DMS114 treated with DMSO at 0.1 percent for 48 hours (cell line): ENCODE measurements around the gene CREG1.

Experiments
- DNase-seq: peaks from one replicate; lab custom pipeline; 2025; ENCODE audit not compliant: unreplicated experiment; lab: John Stamatoyannopoulos, UW

Gene CREG1

DNA sequence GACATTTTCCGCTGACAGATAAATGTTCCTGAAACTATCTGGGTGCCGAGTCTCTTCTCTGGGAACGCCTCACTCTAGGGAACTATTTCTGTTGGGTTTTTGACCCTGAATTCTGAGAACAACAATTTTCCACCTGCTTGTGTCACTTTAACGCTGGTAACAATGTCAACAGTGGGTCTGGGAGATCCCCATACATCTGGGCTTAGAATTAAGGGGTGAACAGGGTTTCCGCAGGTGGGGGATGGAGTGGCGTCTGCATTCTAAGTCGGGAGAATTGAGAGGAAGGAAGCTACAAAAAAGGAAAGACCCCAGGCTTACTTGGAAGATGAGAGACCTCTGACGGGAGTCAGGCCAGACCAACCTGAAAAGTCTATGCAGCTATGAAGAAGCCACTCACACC, 44.0 kb downstream of the CREG1 start:
- DNase-seq: no peak

DNA sequence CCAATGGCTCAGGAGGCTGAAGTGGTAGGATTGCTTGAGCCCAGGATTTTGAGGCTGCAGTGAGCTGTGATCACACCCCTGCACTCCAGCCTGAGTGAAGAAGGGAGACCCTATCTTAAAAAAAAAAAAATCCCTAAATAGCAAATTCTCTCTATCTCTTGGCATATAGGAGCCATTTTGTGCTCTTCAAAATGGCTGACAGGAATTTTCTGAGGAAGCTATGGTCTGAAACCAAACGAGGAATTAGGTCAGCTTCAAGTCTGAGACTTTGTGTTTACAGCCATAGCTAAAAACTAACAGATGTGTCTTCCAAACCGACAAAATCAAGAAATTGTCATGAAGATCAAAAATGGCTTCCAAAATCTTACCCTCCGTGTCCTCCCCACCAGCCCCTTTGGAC, 45.8 kb downstream of the CREG1 start:
- DNase-seq: no peak

DNA sequence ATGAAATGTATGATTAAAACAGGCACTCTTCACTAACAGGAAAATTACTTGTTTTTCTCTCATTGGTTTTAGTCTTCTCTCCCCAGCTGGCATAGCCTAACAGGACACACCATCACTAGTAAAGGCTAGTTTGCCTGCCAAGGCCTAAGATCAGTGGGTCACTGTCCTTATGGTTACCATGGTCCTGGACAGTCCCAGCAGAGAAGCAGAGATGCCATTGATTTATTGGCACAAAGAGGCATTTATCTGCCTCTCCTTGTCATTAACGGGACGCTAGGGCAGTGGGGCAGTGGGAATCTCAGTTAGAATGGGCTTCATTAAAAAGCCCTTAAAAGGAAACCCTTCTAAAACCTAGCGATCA, 49.1 kb downstream of the CREG1 start:
- no peak for DNase-seq

DNA sequence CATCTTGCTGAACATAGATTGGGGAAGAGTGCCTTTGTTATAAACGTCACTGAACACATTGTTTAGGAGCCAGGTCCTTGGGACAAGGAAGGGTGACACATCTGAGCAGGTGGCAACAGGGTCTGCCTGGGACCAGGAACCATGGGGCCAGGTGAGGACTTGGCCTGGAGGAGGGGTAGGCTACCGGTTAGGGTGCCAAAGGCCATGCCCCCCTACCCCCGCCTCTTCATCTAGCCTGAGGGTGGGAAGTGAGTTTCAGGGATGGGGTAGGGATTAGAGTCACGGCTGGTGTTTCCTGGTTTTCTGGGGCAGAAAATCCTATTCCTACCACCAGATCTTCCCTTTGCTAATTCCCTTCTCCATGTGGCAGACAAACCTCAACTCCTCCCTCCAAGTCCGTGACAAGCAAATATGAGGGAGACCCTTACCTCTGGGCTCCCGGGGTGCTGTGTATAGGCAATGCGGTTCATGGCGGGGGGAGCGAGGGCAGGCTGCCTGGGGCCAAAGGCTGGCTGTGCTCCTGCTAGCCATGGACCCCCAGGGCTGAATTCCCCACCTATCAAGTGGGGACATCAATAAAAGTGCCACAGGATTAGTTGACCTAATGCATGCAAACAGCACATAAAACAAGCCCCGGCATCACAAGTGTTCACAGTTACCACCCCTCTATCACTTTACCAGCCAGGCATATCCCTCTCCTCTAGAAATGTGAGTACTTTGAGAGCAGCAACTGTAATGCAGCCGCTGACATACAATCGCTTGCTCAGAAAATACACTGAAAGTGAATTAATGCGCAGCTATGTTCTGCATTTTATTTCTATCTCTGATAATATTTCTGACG, 49.7 kb downstream of the CREG1 start:
- no peak for DNase-seq

DNA sequence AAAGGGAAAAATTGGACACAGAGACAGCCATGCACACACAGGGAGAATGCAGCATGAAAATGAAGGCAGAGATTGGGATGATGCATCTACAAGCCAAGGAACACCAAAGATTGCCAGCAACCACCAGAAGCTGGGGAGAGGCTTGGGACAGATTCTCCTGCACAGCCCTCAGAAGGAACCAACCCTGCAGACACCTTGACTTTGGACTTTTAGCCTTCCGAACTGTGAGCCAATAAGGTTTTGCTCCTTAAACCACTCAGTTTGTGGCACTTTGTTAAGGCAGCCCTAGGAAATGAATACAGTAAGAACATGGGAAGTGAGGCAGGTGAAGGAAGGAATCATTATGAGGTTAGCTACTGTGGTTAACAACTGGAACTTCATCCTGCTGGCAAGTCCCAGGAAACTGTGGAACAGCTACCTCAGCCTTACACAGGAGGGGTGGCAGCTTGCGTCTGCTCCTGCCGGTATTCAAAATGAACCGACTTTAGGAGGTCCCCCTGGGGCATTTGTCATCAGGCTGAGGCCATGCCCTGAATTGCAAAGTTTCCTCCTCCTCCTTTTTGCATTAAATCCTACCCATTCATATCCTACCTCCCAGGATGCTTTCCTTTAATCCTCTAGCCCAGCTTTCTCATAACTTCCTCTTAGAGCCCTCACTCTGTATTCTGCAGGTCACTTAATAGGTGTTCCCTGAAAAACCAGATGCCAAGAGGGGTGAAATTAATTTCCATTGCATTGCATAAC, 50.7 kb downstream of the CREG1 start:
- DNase-seq: no peak

DNA sequence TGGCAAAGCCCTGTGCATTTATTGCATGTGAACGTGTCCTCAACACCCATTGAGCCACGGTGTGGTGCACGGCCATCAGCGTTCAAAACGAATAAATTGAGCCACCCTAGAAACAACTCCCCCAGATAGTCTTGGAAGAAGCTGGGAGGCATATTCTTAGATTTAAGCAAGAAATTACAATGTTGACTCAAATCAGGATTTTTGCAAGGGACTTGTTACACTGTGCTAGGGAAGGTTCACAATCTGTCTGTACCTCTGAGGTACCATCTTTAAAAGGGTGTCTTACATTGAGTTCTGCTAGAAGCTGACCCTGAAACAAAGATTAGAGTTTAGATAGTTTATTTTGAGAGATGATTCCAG, 51.4 kb downstream of the CREG1 start:
- no peak for DNase-seq

DNA sequence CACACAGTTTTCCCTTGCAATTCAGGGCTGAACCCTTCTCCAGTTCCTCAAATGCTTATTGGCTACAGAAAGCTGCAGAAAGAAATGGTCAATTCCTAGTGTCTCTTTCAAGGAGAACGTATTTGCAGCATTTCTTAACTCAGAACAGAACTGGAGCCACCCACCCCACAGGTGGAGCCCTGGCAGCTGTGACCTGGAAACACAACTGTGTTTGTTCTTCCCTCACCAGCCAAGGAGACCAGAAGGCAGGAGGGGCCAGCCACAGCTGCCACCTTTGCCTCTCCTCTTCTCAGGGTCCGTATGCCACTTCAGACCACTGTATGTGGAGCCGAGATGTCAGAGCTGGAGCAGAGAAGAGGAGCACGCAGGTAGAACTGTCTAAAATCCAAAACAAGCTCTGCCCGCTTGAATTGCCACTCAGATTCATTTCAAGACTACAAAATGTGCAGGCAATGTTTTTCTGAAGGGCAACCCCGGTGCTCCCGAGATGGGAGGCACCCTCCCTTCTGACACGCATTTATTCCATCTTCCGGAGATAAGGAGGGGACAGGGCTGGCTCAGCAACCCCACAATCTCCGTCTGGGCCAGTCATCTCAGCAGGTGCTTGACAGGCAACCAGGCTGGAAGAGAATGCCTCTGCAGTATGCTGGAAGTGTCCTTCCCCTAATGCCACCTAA, 51.9 kb downstream of the CREG1 start:
- DNase-seq: no peak

DNA sequence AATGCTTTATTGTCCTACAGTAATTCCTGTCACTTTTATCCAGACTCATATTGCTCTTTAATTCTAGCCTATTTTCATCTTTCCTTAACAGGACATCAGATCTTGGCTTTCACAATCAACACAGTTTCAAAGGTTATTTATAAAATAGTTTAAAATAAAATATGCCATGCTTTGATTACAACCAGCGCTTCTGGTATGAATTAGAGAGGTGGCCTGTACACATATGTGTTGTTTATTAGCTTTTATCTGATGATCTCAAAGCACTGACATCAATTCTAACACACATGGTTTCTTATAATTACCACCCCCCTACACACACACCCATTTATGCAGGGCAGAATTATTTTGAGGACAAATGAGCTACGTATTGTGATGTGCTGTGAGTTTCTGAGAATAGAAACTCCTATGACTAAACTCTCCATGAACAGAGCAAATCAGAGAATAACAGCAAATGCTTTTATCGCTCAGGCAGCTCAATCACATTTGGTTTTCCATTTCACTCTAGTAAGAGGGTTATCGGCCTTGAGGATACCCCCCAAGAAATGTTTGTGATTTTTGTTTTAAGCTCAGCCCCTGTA, 53.2 kb downstream of the CREG1 start:
- no peak for DNase-seq

DNA sequence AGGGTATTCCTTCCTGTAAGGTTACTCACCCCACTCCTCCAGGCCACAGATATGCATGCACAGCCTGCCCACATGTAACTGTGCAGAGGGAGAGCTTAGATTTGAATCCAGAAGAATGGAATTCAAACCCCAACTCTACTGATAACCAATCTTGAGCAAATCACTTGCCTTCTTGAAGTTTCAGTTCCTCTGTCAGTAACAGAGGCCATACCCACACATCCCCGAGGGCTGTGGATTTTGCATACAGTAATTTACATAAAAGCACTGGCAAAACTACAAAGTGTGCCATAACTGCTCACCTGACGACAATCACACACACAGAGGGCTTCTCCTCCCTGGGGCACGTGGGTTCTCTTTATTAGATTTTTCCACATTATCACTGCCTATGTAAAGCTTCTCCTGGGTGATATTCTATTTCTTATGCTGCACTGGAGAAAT, 53.9 kb downstream of the CREG1 start:
- no peak for DNase-seq

DNA sequence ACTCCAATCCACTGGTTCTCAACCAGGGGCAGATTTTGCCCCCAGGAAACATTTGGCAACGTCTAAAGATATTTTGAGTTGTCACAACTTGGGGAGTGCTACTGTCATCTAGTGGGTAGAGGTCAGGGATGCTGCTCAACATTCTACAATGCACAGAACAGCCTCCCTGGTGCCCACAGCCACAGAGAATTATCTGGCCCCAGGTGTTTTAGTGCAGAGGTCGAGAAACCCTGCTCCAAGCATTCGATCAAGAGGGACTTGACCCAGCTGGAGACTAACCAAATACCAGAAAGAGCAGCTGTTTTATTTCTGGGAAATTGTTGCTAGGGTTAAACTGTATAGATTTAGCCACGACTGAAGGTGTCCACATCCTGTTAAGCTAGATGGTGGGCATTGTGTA, 54.5 kb downstream of the CREG1 start:
- no peak for DNase-seq

DNA sequence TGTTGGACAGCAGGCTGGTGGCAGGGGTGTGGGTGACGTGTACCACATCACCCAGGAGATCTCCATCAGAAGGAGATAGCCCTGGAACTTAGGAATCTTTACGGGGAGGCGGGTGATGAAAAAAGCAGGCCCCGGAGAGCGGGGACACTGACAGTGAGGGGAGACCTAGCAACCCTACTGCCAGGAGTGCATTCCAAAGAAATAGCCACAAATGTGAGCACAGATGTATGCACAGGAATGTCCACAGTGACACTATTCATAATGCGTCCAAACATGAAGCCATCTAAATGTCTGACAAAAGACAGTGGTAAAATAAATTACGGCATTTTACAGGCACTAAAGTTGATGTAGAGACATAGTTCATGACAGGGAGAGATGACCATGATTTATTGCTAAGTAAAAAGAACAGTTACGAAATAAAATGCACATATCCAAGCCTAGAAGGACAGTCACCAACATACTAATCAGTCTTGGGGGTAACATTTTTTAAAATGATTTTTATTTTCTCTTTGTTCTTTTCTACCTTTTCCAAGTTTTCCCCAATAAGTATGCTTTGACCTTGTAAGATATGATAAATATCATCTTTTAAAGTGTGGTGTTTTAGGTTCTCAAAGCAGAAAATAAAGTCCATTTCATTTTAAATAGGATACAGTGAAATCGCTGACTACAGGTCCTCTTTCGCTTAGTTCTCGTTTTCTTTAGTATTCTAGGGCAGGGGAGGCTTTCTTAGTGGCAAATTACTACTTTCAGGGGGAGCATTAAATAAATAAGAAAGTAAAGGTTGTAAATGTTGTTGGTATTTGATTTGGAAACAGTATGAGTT, 56.6 kb downstream of the CREG1 start:
- no peak for DNase-seq

DNA sequence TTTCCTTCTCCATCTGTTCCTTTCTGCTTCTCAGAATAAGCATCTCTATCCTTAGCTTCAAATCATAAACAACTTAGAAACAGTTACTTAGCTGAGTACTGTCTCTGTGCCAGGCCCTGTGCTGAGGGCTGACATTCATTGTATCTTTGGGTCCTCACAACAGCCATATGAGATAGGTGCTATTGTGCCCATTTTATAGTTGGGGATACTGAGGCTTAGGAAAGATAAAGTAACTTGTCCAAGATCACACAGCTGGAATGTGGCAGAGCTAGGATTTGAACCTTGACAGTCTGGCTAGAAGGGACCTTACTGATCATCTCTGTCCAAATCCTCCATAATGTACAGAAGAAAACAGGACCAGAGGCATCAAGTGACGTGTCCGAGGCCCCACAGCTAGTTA, 60.2 kb downstream of the CREG1 start:
- no peak for DNase-seq

DNA sequence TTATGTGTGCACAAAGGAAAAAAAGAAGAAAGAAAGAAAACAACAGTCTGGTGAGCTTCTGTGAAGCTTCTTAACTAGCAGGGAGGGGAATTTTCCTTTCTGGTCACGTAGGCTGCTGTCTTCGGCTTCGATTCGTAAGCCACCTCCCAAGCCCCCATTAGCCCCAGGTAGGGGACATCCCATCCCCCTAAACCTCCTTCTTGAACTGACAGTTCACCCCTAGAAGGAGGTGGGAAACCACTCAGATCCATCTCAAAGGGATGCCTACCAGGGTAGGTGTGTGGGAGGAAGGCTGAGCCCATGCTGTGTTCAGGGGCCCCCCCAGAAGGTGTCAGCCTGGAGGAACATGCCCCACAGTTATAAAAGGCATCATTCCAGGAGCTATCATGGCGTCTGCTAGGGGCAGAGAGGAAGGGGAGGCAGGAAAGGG, 61.1 kb downstream of the CREG1 start:
- no peak for DNase-seq

DNA sequence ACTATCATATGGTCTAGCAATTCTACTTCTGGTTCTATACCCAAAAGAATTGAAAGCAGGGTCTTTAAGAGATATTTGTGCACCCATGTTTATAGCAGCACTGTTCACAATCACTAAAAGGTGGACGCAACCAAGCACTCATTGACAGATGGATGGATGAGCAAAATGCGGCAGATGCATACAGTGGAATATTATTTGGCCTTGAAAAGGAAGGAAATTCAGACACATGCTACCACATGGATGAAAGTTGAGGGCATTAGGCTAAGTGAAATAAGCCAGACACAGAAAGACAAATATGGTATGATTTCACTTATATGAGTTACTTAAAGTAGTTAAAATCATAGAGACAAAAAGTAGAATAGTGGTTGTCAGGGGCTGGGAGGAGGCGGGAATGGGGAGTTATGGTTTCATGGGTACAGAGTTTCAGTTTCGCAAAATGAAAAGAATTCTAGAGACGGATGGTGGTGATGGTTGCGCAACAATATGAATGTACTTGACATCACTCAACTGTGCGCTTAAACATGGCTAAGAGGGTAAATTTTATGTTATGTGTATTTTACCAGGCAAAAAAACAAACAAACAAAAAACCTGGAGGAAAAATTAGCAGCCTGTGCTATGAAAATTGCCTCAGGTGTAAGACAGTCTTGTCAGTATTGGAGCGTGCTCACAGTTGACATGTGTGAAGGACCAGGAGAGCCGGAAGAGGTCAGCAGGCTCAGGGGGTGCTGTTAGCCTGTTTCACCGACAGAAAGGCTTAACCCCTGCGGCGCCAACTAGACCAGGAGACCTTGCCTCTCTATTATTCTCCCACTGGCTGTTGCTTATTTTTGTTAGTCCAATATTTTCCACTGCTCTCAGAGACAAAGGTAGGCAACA, 61.7 kb downstream of the CREG1 start:
- no peak for DNase-seq
